BJ (cell line): ENCODE results near the gene ZYX. TPM values are rescaled to one million over a fixed set of nuclear protein-coding genes. Genes with fewer than 3 reads are reported as not detected.

Experiments
- CTCF ChIA-PET: fragments of 350-600 bp; formaldehyde crosslinking; extraction: SDS; loops from one replicate; lab custom pipeline; 2021; ENCODE audit warnings: antibody characterized with exemption, inconsistent platforms; lab: Yijun Ruan, JAX
- POLR2A ChIA-PET: fragments of 300-600 bp; sonication (Branson Sonifier 250); formaldehyde crosslinking; extraction: SDS; loops from one replicate; lab custom pipeline; 2021; ENCODE audit warnings: antibody characterized with exemption; lab: Charles Lee
- DNase-seq: peaks from one replicate; pipeline ENCODE4 v3.0.0-alpha.2; 2011; ENCODE audit warnings: low read depth
- H3K27me3 ChIP-seq: 2 replicates; pipeline ENCODE4 v1.6.0; 2011; ENCODE audit warnings: low read length; ENCODE audit not compliant: control insufficient read depth, insufficient read depth
- H3K36me3 ChIP-seq: 2 replicates; pipeline ENCODE4 v1.5.1; 2011; ENCODE audit warnings: low read length; ENCODE audit not compliant: control insufficient read depth, insufficient read depth
- H3K4me3 ChIP-seq: 2 replicates; pipeline ENCODE4 v1.5.1; 2011; ENCODE audit warnings: low read depth, mild to moderate bottlenecking, control low read depth, low read length
- polyA plus RNA-seq: library from polyadenylated mRNA; depleted of rRNA; stranded (reverse); fragments of >200 nt; gene quantifications from 2 replicates; pipeline ENCODE4 v1.2.3, GENCODE V29; 2011
- TF ChIP-seq, protein P1 (sequence below): IDR thresholded peaks from 2 replicates; pipeline ENCODE4 v1.5.1; 2011; ENCODE audit warnings: low read depth, mild to moderate bottlenecking, control low read depth, inconsistent platforms, low read length, moderate library complexity; ENCODE audit not compliant: insufficient read depth

The ZYX gene
- polyA plus RNA-seq, 1 experiment = 69.9 TPM

DNA sequence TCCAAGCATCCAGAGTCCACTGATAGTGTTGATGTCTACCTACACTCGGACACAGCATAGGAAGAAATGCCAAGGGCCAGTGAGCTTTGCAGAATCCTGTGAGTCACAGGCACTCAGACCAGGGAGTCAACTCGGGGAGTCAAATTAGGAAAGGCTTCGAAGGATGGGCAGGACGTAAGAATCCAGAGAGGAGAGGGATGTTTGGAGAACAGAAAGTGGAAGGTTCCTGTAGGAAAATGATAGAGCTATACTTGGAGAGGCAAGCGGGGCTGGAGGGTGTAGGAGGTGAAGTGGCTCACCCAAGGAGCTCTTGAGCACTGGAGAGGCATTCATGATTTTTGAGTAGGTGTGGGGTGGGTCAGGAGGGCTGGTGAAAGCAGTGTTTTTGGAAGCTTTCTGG lies 3.0 kb downstream of the ZYX start:
- Histone ChIP-seq H3K36me3 (peaks cover 38% of the 10 kb centered on the region), H3K4me3 (peak overlapping the region; percentile 85), H3K27me3 (no peaks in the 10 kb centered on the region)
- ChIA-PET CTCF (interaction anchor here (0.7 to 2.8 kb wide), 10 partner anchors 9 to 144 kb away, joined by 3 to 9 read pairs (median 4); partner anchors contain the start of gene EPHA1), POLR2A (no interaction called here)
- TF ChIP-seq, protein P1, sequence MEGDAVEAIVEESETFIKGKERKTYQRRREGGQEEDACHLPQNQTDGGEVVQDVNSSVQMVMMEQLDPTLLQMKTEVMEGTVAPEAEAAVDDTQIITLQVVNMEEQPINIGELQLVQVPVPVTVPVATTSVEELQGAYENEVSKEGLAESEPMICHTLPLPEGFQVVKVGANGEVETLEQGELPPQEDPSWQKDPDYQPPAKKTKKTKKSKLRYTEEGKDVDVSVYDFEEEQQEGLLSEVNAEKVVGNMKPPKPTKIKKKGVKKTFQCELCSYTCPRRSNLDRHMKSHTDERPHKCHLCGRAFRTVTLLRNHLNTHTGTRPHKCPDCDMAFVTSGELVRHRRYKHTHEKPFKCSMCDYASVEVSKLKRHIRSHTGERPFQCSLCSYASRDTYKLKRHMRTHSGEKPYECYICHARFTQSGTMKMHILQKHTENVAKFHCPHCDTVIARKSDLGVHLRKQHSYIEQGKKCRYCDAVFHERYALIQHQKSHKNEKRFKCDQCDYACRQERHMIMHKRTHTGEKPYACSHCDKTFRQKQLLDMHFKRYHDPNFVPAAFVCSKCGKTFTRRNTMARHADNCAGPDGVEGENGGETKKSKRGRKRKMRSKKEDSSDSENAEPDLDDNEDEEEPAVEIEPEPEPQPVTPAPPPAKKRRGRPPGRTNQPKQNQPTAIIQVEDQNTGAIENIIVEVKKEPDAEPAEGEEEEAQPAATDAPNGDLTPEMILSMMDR = no peak
- DNase-seq = no peak

DNA sequence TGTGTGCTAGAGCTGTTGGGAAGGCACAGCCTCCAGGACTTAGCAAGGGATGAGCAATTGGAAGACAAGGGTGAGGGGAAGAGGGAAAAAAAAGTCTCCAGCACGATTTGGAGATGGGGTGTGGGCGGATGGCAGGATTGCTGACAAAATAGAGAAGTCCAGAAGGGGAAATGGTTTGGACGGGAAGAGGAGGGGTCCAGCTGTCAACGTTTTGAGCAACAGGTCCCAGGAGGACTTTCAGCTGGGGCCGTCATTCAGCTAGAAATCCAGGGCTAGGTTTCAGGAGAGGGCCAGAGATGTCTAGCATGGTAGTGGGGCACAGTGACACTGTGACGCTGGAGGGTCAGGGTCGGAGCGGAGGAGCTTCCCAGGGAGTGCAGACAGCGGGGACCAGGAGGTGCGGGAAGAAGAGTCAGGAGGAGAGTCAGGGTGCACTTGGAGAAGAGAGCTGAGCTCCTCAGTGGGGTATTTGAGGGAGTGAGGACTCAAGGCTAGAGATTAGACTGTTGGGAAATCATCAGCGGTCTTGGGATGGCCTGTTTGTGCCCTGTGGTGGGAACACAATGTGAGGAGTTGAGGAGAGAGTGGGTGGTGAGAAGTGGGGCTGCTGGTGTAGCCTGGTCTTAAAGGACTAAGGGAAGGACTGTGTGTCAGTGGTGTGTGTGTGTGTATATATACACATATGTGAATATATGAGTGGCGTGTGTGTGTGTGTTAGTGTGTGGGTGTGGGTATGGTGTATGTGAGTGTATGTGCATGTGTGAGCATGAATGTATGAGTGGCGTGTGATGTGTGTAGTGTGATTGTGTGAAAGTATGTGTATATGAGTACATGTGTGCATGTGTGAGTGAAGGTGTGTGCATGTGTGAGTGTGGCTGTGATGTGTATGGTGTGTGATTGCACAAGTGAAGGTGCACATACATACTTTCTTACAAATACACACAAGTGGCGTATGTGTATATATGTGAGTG lies 3.8 kb downstream of the ZYX start:
- H3K36me3 ChIP-seq = peaks cover 44% of the 10 kb centered on the region
- no peak for DNase-seq
- ChIA-PET CTCF (interaction anchor here (0.8 to 2.8 kb wide), 8 partner anchors 8 to 144 kb away, joined by 3 to 9 read pairs (median 5); partner anchors contain the start of gene EPHA1), POLR2A (no interaction called here)
- TF ChIP-seq, protein P1 = no peak
- peak overlapping the region; percentile 85 for H3K4me3 ChIP-seq
- no peaks in the 10 kb centered on the region for H3K27me3 ChIP-seq

DNA sequence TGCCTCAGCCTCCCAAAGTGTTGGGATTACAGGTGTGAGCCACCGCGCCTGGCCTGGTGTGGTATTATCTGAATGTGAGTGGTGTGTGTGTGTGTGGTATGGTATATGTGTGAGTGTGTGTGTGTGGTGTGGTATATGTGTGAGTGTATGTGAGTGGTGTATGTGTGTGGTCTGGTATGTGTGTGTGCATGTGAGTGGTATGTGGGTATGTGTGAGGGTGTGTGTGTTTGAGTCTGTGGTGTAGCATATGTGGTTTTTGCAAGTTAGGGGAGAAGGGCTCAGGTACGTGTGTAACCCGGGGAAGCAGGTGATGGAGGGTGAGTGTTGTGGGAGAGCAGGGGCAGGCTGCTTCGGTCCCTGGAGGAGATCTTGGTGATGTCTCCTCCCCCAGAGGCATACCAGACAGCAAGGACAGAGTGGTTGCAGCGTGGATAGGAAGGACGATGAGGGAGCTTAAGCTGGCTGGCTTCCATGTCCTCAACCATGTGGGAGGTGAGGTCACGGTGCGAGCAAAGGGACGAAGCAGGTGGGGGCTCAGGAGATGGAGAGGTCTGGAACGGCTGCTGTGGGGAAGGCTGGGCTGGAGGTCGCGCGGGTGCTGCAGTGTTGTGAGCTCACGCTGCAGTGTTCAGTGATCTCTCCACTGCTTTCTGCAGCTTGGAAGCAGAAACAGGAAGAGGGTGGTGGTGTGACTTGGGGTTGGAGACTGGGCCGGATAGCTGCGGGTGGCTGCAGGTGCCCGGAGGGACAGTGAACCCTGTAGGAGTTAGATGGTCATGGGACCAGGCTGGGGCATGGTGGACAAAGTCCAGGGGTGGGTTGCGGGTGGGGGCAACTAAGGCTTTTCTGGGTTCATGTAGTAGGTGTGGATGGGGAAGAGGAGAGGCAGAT lies 5.0 kb downstream of the ZYX start:
- ChIA-PET CTCF (no interaction called here), POLR2A (no interaction called here)
- DNase-seq = no peak
- H3K36me3 ChIP-seq = peaks cover 52% of the 10 kb centered on the region
- H3K4me3 ChIP-seq = no peak overlapping the region
- no peaks in the 10 kb centered on the region for H3K27me3 ChIP-seq
- TF ChIP-seq, protein P1 = no peak

DNA sequence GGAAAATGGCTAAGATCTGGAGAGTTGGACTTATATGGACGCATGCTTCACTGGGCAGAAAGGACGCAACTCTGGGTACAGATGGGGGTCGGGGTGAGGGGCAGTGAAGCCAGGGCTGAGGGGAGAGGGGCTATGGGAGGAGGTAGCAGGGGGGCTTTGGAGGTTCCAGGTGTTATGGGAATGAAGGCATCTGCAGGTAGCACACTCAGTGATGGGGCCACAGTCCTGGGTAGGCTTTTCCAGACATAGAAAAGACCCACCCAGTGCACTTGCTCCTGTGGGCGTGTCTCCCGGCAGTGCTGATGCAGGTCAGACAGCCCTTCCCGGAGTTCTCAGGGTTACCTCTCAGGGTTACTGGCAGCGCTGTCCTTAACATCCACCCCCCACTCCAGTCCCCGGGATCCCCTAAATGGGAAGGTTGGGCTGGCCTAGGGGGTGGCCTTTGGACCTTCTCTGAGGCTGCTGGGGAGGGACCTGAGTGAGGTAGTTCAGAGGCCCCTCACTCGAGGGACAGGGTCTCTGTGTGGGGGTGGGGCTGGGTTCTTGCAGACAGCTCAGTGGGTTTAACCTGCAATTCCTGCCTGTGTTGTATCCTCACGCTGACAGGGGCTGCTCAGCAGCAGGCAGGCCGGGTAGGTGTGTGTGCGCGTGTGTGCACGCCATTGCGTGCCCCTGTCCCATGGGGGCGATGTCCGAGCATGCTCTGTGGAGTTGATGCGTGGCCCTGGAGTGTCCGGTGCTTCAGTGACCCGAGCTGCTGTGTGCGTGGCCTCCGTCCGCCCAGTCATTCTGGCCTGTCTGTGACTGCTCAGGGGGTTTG lies 6.2 kb downstream of the ZYX start:
- ChIA-PET CTCF (interaction anchor here (0.7 to 1.8 kb wide), 3 partner anchors 21 to 98 kb away, joined by 3 to 4 read pairs (median 3); partner anchors contain the start of gene EPHA1), POLR2A (no interaction called here)
- H3K27me3 ChIP-seq = no peaks in the 10 kb centered on the region
- TF ChIP-seq, protein P1 = 0 out of 2 replicates have a peak, but pooled peaks have one; percentile 20
- H3K4me3 ChIP-seq = no peak overlapping the region
- DNase-seq = no peak
- H3K36me3 ChIP-seq = peaks cover 58% of the 10 kb centered on the region
